SH-SY5Y (cell line): ENCODE data around the gene NELFA.
A peak's percentile ranks its signal among the peaks of the same experiment; 100 is the strongest.

Experiments used
- GATA2 ChIP-seq: IDR thresholded peaks from 2 replicates; pipeline ENCODE4 v1.6.1; 2011; ENCODE audit warnings: mild to moderate bottlenecking, low read depth, low read length
- GATA3 ChIP-seq: IDR thresholded peaks from 2 replicates; pipeline ENCODE4 v1.6.1; 2011; ENCODE audit warnings: low read depth, mild to moderate bottlenecking, low read length, moderate library complexity

Gene NELFA

GRCh38 chr4:1968686-1969295 lies 40.0 kb downstream of the NELFA start:
- TF ChIP-seq GATA3: no peak
- TF ChIP-seq GATA2: no peak

- TF ChIP-seq GATA2: peak; percentile 79
- peak; percentile 63; the same call in 1 of the 2 replicates for TF ChIP-seq GATA3
Measured at GRCh38 chr4:1967512-1968149, 41.1 kb downstream of the NELFA start.

- TF ChIP-seq GATA2 (no peak), GATA3 (no peak)
Measured at GRCh38 chr4:1964971-1965370, 43.8 kb downstream of the NELFA start.

DNA sequence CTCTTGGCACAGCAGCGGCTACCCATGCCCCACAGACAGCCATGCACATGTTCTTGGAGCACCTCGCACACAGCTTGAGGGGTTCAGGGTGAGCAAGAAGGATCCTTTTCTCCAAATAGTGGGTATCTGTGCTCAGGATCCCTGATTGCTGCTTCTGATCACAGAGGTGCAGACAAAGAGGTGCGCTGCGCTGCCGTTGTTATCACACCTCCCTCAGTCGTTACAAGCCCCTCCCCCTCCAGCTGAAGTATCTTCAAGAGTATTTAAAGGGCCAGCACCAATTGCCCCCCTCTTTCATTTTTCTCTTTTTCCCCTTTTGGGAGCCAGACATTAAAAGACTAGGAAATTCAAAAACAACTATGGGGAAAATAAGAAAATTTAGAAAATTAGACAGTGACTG lies 44.3 kb downstream of the NELFA start:
- no peak for TF ChIP-seq GATA2

- TF ChIP-seq GATA3 (no peak), GATA2 (no peak)
Measured at GRCh38 chr4:1962980-1963379, 45.8 kb downstream of the NELFA start.

DNA sequence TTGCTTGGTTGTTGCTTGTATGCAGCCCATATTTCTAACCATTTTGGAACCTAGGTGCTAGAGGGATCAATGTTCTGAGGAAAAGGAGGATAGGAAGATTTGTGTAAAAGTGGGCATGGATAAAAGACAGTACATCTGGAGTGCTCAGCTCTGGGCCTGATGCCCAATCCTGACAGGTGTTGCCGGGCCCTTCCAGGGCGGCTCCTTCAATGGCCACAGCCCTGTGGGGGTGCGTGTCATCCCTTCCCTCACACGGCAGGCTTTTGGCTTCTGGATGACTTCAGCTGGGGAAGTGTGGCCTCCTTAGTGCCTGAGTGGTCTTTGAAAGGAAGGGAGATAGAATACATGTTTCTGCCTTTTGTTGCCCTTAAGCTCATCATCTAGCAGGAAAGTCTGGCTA lies 47.2 kb downstream of the NELFA start:
- no peak for TF ChIP-seq GATA3
- no peak for TF ChIP-seq GATA2

DNA sequence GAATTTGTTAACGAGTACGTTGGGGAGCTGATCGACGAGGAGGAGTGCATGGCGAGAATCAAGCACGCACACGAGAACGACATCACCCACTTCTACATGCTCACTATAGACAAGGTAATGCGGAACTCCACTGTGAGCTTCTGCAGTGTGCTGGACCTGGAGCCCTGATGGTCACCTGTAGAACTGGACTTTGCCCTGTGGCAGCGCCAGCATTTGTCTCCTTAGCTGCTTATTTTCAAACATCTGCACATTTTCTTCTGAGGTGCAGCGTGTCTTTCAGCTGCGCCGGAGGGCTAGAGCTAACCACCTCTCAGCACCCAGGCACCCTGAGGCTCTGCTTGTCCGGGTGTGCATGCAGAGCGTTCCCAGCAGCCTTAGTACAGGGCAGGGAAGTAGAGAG lies 47.7 kb downstream of the NELFA start:
- TF ChIP-seq GATA3 (no peak), GATA2 (no peak)

DNA sequence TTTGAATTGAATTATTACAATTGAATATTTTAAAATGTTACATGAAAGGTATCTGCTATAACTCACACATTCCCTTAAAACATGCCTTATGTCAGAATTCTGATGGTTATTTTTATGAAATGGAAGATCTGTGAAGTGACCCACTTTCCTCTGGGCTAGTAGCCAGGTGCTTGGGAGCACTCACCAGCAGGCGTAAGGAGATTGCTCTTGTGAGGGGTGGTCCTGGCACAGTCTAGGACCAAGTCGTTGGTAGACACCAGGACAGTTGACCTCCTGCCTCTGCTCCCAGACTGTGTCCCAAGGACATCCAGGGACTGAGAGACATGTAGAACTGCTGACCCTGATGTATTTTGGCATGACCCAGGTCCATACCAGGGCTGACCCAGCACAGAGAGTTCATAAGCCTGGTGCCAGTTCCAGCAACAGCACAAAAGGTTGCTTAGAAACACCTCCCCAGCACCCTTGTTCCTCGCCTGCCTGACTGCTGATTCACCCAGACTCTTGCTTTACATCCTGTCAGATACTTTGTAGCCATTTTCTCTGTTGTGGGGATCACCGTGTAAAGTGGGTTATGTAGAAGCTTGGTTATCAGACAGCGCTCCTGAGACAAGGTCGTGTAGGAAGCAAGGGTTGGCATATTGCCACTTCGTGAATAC lies 48.5 kb downstream of the NELFA start:
- TF ChIP-seq GATA2 (no peak), GATA3 (no peak)

DNA sequence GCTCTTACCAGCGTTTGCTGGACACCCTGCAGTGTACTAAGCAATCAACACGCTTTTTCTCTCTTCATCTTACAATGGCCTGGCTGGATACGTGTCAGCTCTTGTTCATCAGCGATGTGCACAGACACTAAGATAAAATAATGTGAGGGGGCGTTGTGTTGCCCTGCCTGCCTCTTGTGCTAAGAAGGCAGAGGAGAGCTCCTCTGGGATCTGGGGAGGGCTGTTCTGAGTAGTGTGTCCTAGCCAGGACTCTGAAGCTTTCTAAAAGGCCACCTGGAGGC lies 49.7 kb downstream of the NELFA start:
- TF ChIP-seq GATA2: no peak
- TF ChIP-seq GATA3: no peak

DNA sequence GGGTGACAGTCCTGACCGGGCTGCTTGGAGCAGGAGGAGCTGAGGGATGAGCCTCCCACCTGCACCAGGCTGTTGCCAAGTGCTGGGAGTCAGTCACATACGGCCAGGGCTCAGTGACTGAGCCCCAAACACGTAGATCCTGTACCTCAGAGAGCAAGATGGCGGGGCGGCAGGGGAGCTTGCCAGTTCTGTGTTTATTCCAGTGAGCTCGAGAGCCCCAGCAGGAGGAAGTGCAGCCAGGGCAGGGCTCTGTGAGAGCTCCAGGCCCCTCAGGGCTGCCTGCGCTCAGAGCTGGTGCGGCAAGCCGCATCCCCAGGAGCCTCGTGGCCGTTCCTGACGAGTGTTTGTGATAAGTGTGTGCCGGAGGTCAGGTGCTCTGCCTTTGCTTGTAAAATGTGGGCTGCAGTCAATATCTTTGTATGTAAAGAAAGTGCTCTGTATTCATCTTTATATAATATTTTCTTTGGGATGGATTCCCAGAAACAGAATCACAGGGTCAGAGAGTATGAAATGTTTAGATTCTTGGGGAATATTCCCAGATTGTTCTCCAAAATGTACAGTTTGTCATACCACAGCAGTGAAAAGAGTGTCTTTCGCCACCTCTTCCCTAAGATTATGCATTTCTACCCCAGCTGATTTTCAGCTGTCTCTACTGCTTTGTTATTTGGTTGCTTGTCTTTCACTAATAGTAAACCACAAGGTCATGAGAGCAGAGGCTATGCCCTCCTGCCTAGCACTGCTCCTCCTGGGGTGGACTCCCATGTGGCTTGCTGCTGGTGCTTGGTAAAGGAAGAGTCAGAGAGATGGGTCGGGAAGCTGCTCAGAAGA lies 50.3 kb downstream of the NELFA start:
- TF ChIP-seq GATA3 (no peak), GATA2 (no peak)

- TF ChIP-seq GATA3 (no peak), GATA2 (no peak)
Measured at GRCh38 chr4:1956631-1957030, 52.1 kb downstream of the NELFA start.

DNA sequence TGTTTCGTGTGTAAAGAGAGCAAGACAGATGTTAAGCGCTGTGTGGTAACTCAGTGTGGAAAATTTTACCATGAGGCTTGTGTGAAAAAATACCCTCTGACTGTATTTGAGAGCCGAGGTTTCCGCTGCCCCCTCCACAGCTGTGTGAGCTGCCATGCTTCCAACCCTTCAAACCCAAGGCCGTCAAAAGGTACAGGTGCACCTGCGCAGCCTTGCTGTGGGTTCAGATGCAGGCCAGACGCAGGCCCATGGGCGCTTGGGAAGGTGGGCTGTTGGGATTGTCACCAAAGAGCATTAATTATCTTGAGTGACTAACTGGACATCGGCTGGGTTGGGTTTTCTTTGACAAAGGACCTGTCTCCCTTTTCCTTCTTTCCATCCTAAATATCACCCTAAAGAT lies 55.4 kb downstream of the NELFA start:
- no peak for TF ChIP-seq GATA3
- TF ChIP-seq GATA2: no peak

GRCh38 chr4:1952719-1953118 lies 56.1 kb downstream of the NELFA start:
- TF ChIP-seq GATA2: no peak
- TF ChIP-seq GATA3: no peak

DNA sequence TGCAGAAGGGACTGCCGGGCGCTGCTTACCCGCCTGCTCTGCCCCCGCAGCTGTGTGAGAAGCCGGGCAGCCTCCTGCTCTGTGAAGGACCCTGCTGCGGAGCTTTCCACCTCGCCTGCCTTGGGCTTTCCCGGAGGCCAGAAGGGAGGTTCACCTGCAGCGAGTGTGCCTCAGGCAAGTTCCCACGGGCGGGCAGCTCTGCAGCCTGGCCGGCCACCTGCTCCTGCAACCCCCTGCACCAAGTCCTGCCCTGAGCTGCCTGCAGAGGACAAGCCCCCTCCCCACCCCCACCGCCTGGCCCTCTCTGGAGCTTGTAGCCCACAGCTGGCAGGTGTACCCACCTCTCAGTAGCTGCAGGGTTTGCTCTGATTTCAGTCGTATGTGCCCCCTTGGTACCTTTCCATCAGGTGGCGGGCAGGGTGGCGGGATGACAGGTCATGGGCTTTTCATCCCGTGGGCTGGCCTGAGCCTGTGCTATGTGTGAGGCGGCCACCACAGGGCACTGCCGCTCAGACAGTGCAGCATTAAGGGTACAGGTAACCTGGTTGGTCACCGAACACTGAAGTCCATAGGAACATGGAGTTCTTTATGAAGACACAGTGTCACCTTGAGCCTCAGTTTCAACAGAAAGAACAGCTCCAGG lies 56.6 kb downstream of the NELFA start:
- TF ChIP-seq GATA3 (no peak), GATA2 (no peak)

- no peak for TF ChIP-seq GATA2
- no peak for TF ChIP-seq GATA3
Measured at GRCh38 chr4:1950369-1950768, 58.4 kb downstream of the NELFA start.
